Measurements from ENCODE around the gene MCU.

MCU gene

GRCh38 chr10:72790216-72790990, 98.5 kb downstream of the MCU start:
- no peaks in the 10 kb centered on the region for H3K27me3 Mint-ChIP-seq
- H3K9me3 Mint-ChIP-seq, result no peaks in the 10 kb centered on the region
- peaks cover 5% of the 10 kb centered on the region for H3K36me3 Mint-ChIP-seq
- no peak overlapping the region for H3K4me3 Mint-ChIP-seq
- no peak overlapping the region for H3K27ac Mint-ChIP-seq
- no peak for ATAC-seq
- peaks cover 8% of the 10 kb centered on the region for H3K4me1 Mint-ChIP-seq

- Mint-ChIP-seq H3K4me3 (no peak overlapping the region), H3K27ac (no peak overlapping the region), H3K4me1 (peaks cover 7% of the 10 kb centered on the region), H3K9me3 (no peaks in the 10 kb centered on the region), H3K27me3 (no peaks in the 10 kb centered on the region), H3K36me3 (peaks cover 5% of the 10 kb centered on the region)
- ATAC-seq, result no peak
Observed at GRCh38 chr10:72792288-72792687, 100.3 kb downstream of the MCU start.

GRCh38 chr10:72793752-72794151, 101.8 kb downstream of the MCU start:
- no peak for ATAC-seq
- Mint-ChIP-seq H3K9me3 (no peaks in the 10 kb centered on the region), H3K36me3 (peaks cover 5% of the 10 kb centered on the region), H3K27me3 (no peaks in the 10 kb centered on the region), H3K27ac (no peak overlapping the region), H3K4me3 (no peak overlapping the region), H3K4me1 (peaks cover 7% of the 10 kb centered on the region)

GRCh38 chr10:72794260-72794659, 102.3 kb downstream of the MCU start:
- Mint-ChIP-seq H3K36me3 (peaks cover 5% of the 10 kb centered on the region), H3K27ac (no peak overlapping the region), H3K4me3 (no peak overlapping the region), H3K9me3 (no peaks in the 10 kb centered on the region), H3K27me3 (no peaks in the 10 kb centered on the region), H3K4me1 (peaks cover 6% of the 10 kb centered on the region)
- no peak for ATAC-seq

GRCh38 chr10:72796042-72796441, 104.1 kb downstream of the MCU start:
- ATAC-seq, result no peak
- no peak overlapping the region for H3K4me3 Mint-ChIP-seq
- H3K9me3 Mint-ChIP-seq, result no peaks in the 10 kb centered on the region
- no peaks in the 10 kb centered on the region for H3K4me1 Mint-ChIP-seq
- H3K36me3 Mint-ChIP-seq, result peaks cover 5% of the 10 kb centered on the region
- no peak overlapping the region for H3K27ac Mint-ChIP-seq
- no peaks in the 10 kb centered on the region for H3K27me3 Mint-ChIP-seq

- Mint-ChIP-seq H3K36me3 (peaks cover 5% of the 10 kb centered on the region), H3K4me3 (no peak overlapping the region), H3K4me1 (no peaks in the 10 kb centered on the region), H3K27me3 (no peaks in the 10 kb centered on the region), H3K9me3 (no peaks in the 10 kb centered on the region), H3K27ac (no peak overlapping the region)
- no peak for ATAC-seq
Observed at GRCh38 chr10:72796538-72796937, 104.6 kb downstream of the MCU start.

- Mint-ChIP-seq H3K9me3 (no peaks in the 10 kb centered on the region), H3K36me3 (peaks cover 5% of the 10 kb centered on the region), H3K4me1 (no peaks in the 10 kb centered on the region), H3K27me3 (no peaks in the 10 kb centered on the region), H3K27ac (no peak overlapping the region), H3K4me3 (no peak overlapping the region)
- no peak for ATAC-seq
Observed at GRCh38 chr10:72800000-72800740, 108.2 kb downstream of the MCU start.

GRCh38 chr10:72800741-72801092, 108.8 kb downstream of the MCU start:
- Mint-ChIP-seq H3K4me3 (no peak overlapping the region), H3K4me1 (no peaks in the 10 kb centered on the region), H3K27me3 (no peaks in the 10 kb centered on the region), H3K27ac (no peak overlapping the region), H3K36me3 (peaks cover 9% of the 10 kb centered on the region), H3K9me3 (no peaks in the 10 kb centered on the region)
- no peak for ATAC-seq

GRCh38 chr10:72801263-72801868, 109.4 kb downstream of the MCU start:
- Mint-ChIP-seq H3K4me1 (no peaks in the 10 kb centered on the region), H3K27ac (no peak overlapping the region), H3K9me3 (no peaks in the 10 kb centered on the region), H3K4me3 (no peak overlapping the region), H3K27me3 (no peaks in the 10 kb centered on the region), H3K36me3 (peaks cover 13% of the 10 kb centered on the region)
- ATAC-seq, result no peak

- no peak for ATAC-seq
- H3K27ac Mint-ChIP-seq, result no peak overlapping the region
- no peaks in the 10 kb centered on the region for H3K4me1 Mint-ChIP-seq
- H3K27me3 Mint-ChIP-seq, result no peaks in the 10 kb centered on the region
- no peaks in the 10 kb centered on the region for H3K9me3 Mint-ChIP-seq
- H3K4me3 Mint-ChIP-seq, result no peak overlapping the region
- H3K36me3 Mint-ChIP-seq, result peaks cover 13% of the 10 kb centered on the region
Observed at GRCh38 chr10:72802332-72802731, 110.4 kb downstream of the MCU start.

GRCh38 chr10:72802763-72803505, 111.0 kb downstream of the MCU start:
- Mint-ChIP-seq H3K9me3 (no peaks in the 10 kb centered on the region), H3K27me3 (no peaks in the 10 kb centered on the region), H3K4me3 (no peak overlapping the region), H3K36me3 (peaks cover 13% of the 10 kb centered on the region), H3K4me1 (no peaks in the 10 kb centered on the region), H3K27ac (no peak overlapping the region)
- ATAC-seq, result no peak

- peaks cover 8% of the 10 kb centered on the region for H3K4me1 Mint-ChIP-seq
- no peak overlapping the region for H3K4me3 Mint-ChIP-seq
- peaks cover 26% of the 10 kb centered on the region for H3K36me3 Mint-ChIP-seq
- no peaks in the 10 kb centered on the region for H3K27me3 Mint-ChIP-seq
- no peak overlapping the region for H3K27ac Mint-ChIP-seq
- no peak for ATAC-seq
- H3K9me3 Mint-ChIP-seq, result peaks cover 3% of the 10 kb centered on the region
Observed at GRCh38 chr10:72808001-72808400, 116.1 kb downstream of the MCU start.

GRCh38 chr10:72809006-72809405, 117.1 kb downstream of the MCU start:
- ATAC-seq, result no peak
- no peak overlapping the region for H3K4me3 Mint-ChIP-seq
- H3K9me3 Mint-ChIP-seq, result peaks cover 3% of the 10 kb centered on the region
- peaks cover 8% of the 10 kb centered on the region for H3K4me1 Mint-ChIP-seq
- H3K36me3 Mint-ChIP-seq, result peaks cover 26% of the 10 kb centered on the region
- H3K27me3 Mint-ChIP-seq, result no peaks in the 10 kb centered on the region
- no peak overlapping the region for H3K27ac Mint-ChIP-seq

- H3K36me3 Mint-ChIP-seq, result peaks cover 15% of the 10 kb centered on the region
- ATAC-seq, result no peak
- H3K27me3 Mint-ChIP-seq, result no peaks in the 10 kb centered on the region
- H3K4me3 Mint-ChIP-seq, result no peak overlapping the region
- H3K9me3 Mint-ChIP-seq, result peaks cover 3% of the 10 kb centered on the region
- peaks cover 8% of the 10 kb centered on the region for H3K4me1 Mint-ChIP-seq
- H3K27ac Mint-ChIP-seq, result no peak overlapping the region
Observed at GRCh38 chr10:72810976-72811375, 119.0 kb downstream of the MCU start.

GRCh38 chr10:72812415-72812752, 120.4 kb downstream of the MCU start:
- H3K4me3 Mint-ChIP-seq, result no peak overlapping the region
- H3K27me3 Mint-ChIP-seq, result no peaks in the 10 kb centered on the region
- no peak overlapping the region for H3K27ac Mint-ChIP-seq
- H3K4me1 Mint-ChIP-seq, result peaks cover 8% of the 10 kb centered on the region
- ATAC-seq, result no peak
- peaks cover 3% of the 10 kb centered on the region for H3K9me3 Mint-ChIP-seq
- H3K36me3 Mint-ChIP-seq, result peaks cover 13% of the 10 kb centered on the region
